HK-2 (cell line): ENCODE results near the gene CTSW.

Experiments
- DNase-seq: peaks from one replicate; pipeline ENCODE4 v3.0.0-alpha.2; 2018; ENCODE audit not compliant: unreplicated experiment

The CTSW gene

GRCh38 chr11:65931773-65932557 is 52.3 kb downstream of the CTSW start:
- DNase-seq, result no peak

- DNase-seq, result no peak
Measured at GRCh38 chr11:65932558-65932919, 52.9 kb downstream of the CTSW start.
